Muscle layer of duodenum (tissue), 2 donors: ENCODE measurements around the gene SOX2.

Experiments used
- H3K27ac ChIP-seq: one replicate; pipeline ENCODE4 v1.7.0; 2013; ENCODE audit warnings: mild to moderate bottlenecking, low read length
- H3K27me3 ChIP-seq: one replicate; pipeline ENCODE4 v1.7.0; 2013; ENCODE audit warnings: low read depth, mild to moderate bottlenecking, control low read depth, low read length
- H3K36me3 ChIP-seq, 2 donors: one replicate each; pipeline ENCODE4 v1.7.0; 2013; ENCODE audit warnings: low read length in 2 of 2, control low read depth in 1 of 2, mild to moderate bottlenecking in 1 of 2; ENCODE audit not compliant: insufficient read depth in 2 of 2, control insufficient read depth in 1 of 2
- H3K4me1 ChIP-seq, 2 donors: one replicate each; pipeline ENCODE4 v1.7.0; 2013; ENCODE audit warnings: low read length in 2 of 2, mild to moderate bottlenecking in 2 of 2, control low read depth in 1 of 2, moderate library complexity in 1 of 2; ENCODE audit not compliant: insufficient read depth in 2 of 2, control insufficient read depth in 1 of 2
- H3K4me3 ChIP-seq, 2 donors: one replicate each; pipeline ENCODE4 v1.7.0; 2013; ENCODE audit warnings: low read length in 2 of 2, low read depth in 1 of 2, mild to moderate bottlenecking in 1 of 2
- H3K9me3 ChIP-seq, 2 donors: one replicate each; pipeline ENCODE4 v1.7.0; 2013; ENCODE audit warnings: low read length in 2 of 2, control low read depth in 1 of 2, mild to moderate bottlenecking in 1 of 2; ENCODE audit not compliant: control insufficient read depth in 1 of 2
- donor health status: healthy.

Gene SOX2

DNA sequence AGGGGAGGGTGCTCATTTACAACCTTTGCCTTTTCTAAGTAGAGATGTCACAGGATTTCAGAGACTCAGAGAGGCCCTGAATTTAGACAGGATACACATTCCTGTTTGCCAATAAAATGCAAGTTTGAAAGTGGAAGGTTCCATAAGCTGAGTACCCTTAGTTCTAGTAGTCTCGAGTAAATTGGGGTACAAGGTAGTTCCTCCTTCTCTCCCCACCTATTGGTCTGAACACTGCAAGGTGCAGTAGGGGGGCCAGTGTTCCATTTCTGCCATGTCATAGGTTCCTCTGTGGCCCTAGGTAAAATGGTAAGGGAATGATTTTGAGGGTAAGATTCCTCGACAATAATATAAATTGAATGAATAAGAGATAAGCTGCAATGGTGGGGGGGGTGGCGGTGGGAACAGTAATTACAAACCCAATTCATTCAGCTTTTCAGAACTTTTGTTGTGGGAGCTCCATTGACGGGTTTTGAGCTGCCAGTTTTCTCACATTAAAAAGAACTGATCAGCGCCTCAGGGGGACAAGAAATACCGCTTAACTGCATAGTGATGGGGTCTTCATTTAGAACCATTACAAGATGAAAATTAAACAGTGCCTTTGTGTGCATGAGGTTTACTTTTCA, 5.9 kb downstream of the SOX2 start:
- Histone ChIP-seq H3K27ac (no peak overlapping the region), H3K27me3 (peaks cover 86% of the 10 kb centered on the region), H3K4me3 (no peak overlapping the region), H3K9me3 (no peaks in the 10 kb centered on the region), H3K4me1 (peaks cover 0 to 11% of the 10 kb centered on the region in 2 donors), H3K36me3 (no peaks in the 10 kb centered on the region)

- Histone ChIP-seq H3K4me1 (peaks cover 0 to 6% of the 10 kb centered on the region in 2 donors), H3K27me3 (peaks cover 87% of the 10 kb centered on the region)
These were observed 6.6 kb downstream of the SOX2 start for GRCh38 chr3:181718369-181718768.

DNA sequence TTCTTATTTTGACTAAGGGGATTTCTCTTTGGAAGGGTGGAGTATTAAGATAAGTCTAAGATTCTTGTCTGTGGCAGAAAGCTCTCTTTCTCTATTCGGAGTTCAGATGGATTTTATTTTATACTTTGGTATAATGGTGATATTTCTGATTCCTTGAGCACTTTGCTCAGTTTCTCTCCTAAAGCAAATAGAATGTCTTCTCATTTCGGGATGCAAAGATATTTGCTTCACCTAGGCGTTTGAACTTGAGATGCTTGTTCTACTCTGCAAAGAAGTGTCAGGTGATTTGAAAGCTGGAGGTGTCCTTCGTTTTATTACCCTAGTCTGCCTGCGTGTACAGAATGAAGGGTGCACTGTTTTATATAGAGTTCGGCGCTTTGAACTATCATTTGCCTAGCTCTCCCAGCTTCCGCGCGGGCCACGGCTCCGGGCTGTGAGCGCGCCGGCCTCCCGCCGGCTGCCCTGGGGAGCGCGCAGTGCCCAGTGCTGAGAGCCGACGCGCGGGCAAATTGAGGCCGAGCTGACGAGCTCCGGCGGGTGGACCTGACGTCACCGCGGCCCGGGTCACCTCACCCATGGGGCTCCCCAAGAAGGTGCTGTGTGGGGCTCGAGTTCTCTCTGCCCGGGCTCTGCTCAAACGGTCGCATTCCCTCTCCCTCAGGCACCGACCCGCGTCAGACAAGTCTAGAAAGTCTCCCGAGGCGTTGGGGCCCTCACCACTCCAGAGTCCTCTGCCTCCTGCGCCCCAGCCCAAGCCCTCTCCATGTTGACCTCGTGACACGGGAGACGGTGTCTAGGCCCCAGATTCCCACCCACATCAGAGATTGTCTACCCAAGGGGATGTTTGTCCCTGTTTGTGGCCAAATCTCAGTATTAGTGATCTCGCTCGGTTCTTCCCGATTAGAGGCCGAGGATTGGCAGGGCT, 7.5 kb downstream of the SOX2 start:
- H3K27me3 ChIP-seq, result peaks cover 89% of the 10 kb centered on the region
- no peak overlapping the region for H3K4me3 ChIP-seq
- no peaks in the 10 kb centered on the region for H3K36me3 ChIP-seq
- no peak overlapping the region for H3K27ac ChIP-seq
- H3K4me1 ChIP-seq, result peaks cover 0 to 6% of the 10 kb centered on the region in 2 donors
- H3K9me3 ChIP-seq, result no peaks in the 10 kb centered on the region

More at GRCh38 chr3:181718369-181718768, 6.6 kb downstream of the SOX2 start:
- no peaks in the 10 kb centered on the region for H3K36me3 ChIP-seq
- H3K4me3 ChIP-seq, result no peak overlapping the region
- H3K9me3 ChIP-seq, result no peaks in the 10 kb centered on the region
- H3K27ac ChIP-seq, result no peak overlapping the region

DNA sequence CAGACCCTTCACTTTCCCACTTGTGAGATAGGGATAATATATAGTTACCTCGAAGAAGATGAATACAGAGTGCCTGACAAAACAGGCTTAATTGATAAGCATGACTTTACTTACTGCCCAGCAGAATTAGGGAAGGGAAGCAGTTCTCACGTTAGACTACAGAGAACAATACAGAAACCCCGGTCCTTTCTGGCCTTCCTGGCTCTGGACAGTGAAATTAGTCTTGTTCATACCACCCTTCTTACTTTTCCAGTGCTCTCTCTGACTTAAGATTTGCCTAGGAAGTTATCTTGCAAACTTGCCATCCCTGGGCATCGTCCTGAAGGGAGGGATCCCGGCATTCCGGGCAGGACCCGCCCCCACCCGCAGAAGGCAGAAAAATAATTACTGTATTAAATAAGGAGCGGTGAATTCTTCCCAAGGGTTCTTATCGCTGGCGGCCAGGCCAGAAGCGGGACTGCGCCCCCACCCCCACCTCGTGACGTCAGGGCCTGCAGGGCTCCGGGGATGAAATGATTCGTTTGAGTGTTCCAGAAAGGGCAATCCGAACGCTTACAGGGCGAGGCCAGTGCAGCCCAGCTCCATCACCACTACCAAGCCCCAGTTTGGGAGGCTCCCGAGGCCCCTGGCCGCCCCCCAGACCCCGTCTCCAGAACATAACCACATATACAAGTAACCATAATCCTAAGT, 8.4 kb downstream of the SOX2 start:
- Histone ChIP-seq H3K4me3 (no peak overlapping the region), H3K9me3 (no peaks in the 10 kb centered on the region), H3K27me3 (peaks cover 88% of the 10 kb centered on the region), H3K27ac (no peak overlapping the region), H3K4me1 (peaks cover 0 to 10% of the 10 kb centered on the region in 2 donors), H3K36me3 (no peaks in the 10 kb centered on the region)

GRCh38 chr3:181721046-181721875, 9.5 kb downstream of the SOX2 start:
- no peaks in the 10 kb centered on the region for H3K9me3 ChIP-seq
- H3K27ac ChIP-seq, result no peak overlapping the region
- H3K4me1 ChIP-seq, result peaks cover 0 to 15% of the 10 kb centered on the region in 2 donors
- H3K4me3 ChIP-seq, result no peak overlapping the region
- H3K27me3 ChIP-seq, result peaks cover 88% of the 10 kb centered on the region
- no peaks in the 10 kb centered on the region for H3K36me3 ChIP-seq

DNA sequence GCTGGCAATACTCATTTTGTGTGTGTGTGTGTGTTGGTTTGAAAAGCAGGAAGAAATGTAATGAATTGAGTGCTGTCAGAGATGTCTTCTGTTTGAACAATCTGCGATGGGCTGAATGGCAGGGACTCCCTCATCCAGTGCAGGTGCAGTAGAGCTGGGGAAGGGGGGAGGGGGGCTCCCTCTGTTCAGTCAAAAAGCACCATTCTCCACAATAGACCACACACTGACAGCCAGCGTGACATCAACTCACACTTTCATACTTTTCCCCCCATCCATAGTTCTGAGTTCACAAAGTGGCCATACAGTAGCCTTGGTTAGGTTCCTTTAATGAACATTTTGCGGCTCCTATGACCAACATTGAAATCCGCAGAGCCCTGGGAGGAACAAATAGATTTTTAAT, 10.4 kb downstream of the SOX2 start:
- no peak overlapping the region for H3K4me3 ChIP-seq
- no peaks in the 10 kb centered on the region for H3K9me3 ChIP-seq
- H3K4me1 ChIP-seq, result peaks cover 0 to 24% of the 10 kb centered on the region in 2 donors
- no peak overlapping the region for H3K27ac ChIP-seq
- peaks cover 90% of the 10 kb centered on the region for H3K27me3 ChIP-seq
- H3K36me3 ChIP-seq, result no peaks in the 10 kb centered on the region

GRCh38 chr3:181722766-181723425, 11.2 kb downstream of the SOX2 start:
- H3K9me3 ChIP-seq, result no peaks in the 10 kb centered on the region
- no peak overlapping the region for H3K4me3 ChIP-seq
- no peaks in the 10 kb centered on the region for H3K36me3 ChIP-seq
- no peak overlapping the region for H3K27ac ChIP-seq
- peaks cover 6 to 26% of the 10 kb centered on the region in 2 donors for H3K4me1 ChIP-seq
- peaks cover 90% of the 10 kb centered on the region for H3K27me3 ChIP-seq

GRCh38 chr3:181723625-181724191, 12.0 kb downstream of the SOX2 start:
- Histone ChIP-seq H3K27me3 (peaks cover 93% of the 10 kb centered on the region), H3K4me3 (no peak overlapping the region), H3K27ac (no peak overlapping the region), H3K4me1 (peaks cover 6 to 26% of the 10 kb centered on the region in 2 donors), H3K36me3 (no peaks in the 10 kb centered on the region), H3K9me3 (no peaks in the 10 kb centered on the region)

- H3K27ac ChIP-seq, result no peak overlapping the region
- no peaks in the 10 kb centered on the region for H3K9me3 ChIP-seq
- peaks cover 6 to 24% of the 10 kb centered on the region in 2 donors for H3K4me1 ChIP-seq
- no peak overlapping the region for H3K4me3 ChIP-seq
- H3K27me3 ChIP-seq, result peaks cover 93% of the 10 kb centered on the region
- H3K36me3 ChIP-seq, result no peaks in the 10 kb centered on the region
These were observed 12.7 kb downstream of the SOX2 start for GRCh38 chr3:181724192-181724965.
